NCI-H524 (cell line): ENCODE results near the gene IVNS1ABP.
"Not testable (repeated sequence)": the region's sequence is repeated elsewhere in the genome, so short reads cannot be mapped to it uniquely, and the experiment has no call there.

Experiments
- DNase-seq, 2 experiments: peaks; one replicate each; lab custom pipeline; 2025; lab: John Stamatoyannopoulos, UW

The IVNS1ABP gene

GRCh38 chr1:185317034-185317885, at the start of gene IVNS1ABP:
Gene IVNS1ABP, minus strand, starts transcription at chr1:185317243. Its CDS starts 7,750 bp downstream, at chr1:185309493.
- peak; percentile 94 to 95 for DNase-seq

- peak in 1 of 2 experiments; percentile 3 for DNase-seq
Measured at GRCh38 chr1:185365951-185366350, 48.9 kb upstream of the IVNS1ABP start.

- not testable (repeated sequence) for DNase-seq
Measured at GRCh38 chr1:185364528-185364927, 47.5 kb upstream of the IVNS1ABP start.

- DNase-seq: no peak
Measured at GRCh38 chr1:185363205-185363604, 46.2 kb upstream of the IVNS1ABP start.

- DNase-seq: no peak
Measured at GRCh38 chr1:185360714-185361113, 43.7 kb upstream of the IVNS1ABP start.

- no peak for DNase-seq
Measured at GRCh38 chr1:185358957-185359356, 41.9 kb upstream of the IVNS1ABP start.

- DNase-seq: no peak
Measured at GRCh38 chr1:185355947-185356346, 38.9 kb upstream of the IVNS1ABP start.

- no peak for DNase-seq
Measured at GRCh38 chr1:185353124-185353523, 36.1 kb upstream of the IVNS1ABP start.

- no peak for DNase-seq
Measured at GRCh38 chr1:185351734-185352466, 34.9 kb upstream of the IVNS1ABP start.

- no peak for DNase-seq
Measured at GRCh38 chr1:185350027-185350442, 33.0 kb upstream of the IVNS1ABP start.

GRCh38 chr1:185349556-185349955, 32.5 kb upstream of the IVNS1ABP start:
- no peak for DNase-seq

- DNase-seq: no peak
Measured at GRCh38 chr1:185348985-185349384, 31.9 kb upstream of the IVNS1ABP start.

GRCh38 chr1:185348296-185348695, 31.3 kb upstream of the IVNS1ABP start:
- no peak for DNase-seq

- no peak for DNase-seq
Measured at GRCh38 chr1:185345913-185346720, 29.1 kb upstream of the IVNS1ABP start.

GRCh38 chr1:185343306-185343705, 26.3 kb upstream of the IVNS1ABP start:
- DNase-seq: no peak

GRCh38 chr1:185342672-185343259, 25.7 kb upstream of the IVNS1ABP start:
- DNase-seq: no peak

GRCh38 chr1:185342017-185342416, 25.0 kb upstream of the IVNS1ABP start:
- DNase-seq: no peak

- no peak for DNase-seq
Measured at GRCh38 chr1:185341196-185341781, 24.2 kb upstream of the IVNS1ABP start.

- DNase-seq: no peak
Measured at GRCh38 chr1:185338719-185339622, 21.9 kb upstream of the IVNS1ABP start.

- no peak for DNase-seq
Measured at GRCh38 chr1:185337246-185337645, 20.2 kb upstream of the IVNS1ABP start.
